GM19240 (cell line): ENCODE data around the gene HIP1R.
"Not testable (repeated sequence)": the region's sequence is repeated elsewhere in the genome, so short reads cannot be mapped to it uniquely, and the experiment has no call there.

ENCODE experiments used
- DNase-seq: peaks from one replicate; pipeline ENCODE4 v3.0.0; 2011; ENCODE audit warnings: low spot score; ENCODE audit not compliant: insufficient read length

The HIP1R gene

DNA sequence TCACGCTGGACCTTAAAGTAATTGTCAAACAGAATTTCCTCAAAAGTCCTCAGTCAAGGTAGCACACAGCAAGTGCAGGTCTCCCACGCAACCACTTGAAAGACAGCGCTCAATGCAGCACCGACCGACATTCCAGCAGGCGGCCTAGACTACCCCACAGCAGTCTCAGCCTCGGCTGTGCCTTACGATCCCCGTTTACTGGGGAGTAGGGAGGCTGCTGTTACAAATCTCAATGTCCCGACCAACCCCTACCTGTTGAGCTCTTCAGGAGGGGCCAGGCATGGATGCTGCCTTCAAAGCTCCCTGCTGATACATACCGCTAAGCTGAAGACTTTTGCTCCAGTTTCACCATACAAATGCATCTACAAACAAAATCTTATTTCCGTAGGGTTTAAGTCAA, 38.8 kb downstream of the HIP1R start:
- no peak for DNase-seq

DNA sequence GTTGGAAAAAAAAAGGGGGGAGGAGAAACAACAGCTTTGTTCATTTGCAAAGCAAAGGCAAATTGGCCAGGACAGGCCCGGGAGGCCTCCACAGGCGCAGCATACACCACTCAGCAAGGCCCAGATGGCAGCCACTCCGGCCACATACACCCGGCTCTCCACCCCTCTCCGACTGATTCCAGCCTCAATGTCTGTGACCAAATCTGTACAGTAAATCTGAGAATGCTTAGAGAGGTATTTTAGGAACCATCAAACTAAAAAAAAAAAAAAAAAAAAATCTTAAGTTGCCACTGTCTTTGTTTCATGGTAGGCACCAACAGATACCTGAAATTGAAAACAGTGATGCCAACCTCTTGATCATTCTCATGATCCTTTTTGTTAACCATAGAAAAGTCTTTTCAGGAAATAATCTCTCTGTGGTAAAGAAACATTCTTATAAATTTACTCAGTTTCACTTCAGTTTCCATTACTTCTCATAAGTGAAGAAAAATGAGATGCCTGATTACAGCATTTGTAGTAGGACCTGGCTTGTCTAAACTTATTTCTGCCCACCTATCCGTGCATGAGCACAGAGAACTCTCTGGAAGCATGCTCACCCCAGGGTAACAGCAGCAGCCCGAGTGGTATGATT, 40.4 kb downstream of the HIP1R start:
- no peak for DNase-seq

DNA sequence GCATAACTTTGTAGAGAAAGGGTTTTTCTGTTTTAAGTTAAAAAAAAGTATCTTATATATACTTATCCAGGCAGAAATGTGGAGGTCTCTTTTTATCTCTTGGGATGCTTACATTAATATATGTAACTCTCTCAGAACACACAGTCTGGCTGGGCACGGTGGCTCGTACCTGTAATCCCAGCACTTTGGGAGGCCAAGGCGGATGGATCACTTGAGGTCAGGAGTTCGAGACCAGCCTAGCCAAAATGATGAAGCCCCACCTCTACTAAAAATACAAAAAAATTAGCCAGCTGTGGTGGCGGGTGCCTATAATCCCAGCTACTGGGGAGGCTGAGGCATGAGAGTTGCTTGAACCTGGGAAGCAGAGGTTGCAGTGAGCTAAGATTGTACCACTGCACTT, 41.0 kb downstream of the HIP1R start:
- DNase-seq, result not testable (repeated sequence)

DNA sequence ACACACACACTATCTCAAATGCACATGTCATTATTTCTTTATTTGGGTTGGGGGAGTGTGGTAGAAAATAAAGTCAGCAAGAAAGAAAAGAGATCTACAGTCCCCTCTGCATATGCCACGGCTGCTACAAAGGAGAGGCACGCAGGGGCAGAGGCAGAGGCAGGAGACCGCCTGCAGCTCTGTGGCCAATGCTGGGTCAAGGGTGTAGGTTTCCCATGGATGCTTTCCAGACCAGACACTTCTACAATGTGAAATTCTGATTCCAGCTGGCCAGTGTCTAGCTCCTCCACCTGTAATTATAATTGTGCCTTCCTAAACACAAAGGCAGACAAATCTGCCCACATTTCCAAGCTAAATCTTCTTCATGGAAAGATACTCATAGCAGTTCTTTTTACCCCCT, 41.5 kb downstream of the HIP1R start:
- no peak for DNase-seq

DNA sequence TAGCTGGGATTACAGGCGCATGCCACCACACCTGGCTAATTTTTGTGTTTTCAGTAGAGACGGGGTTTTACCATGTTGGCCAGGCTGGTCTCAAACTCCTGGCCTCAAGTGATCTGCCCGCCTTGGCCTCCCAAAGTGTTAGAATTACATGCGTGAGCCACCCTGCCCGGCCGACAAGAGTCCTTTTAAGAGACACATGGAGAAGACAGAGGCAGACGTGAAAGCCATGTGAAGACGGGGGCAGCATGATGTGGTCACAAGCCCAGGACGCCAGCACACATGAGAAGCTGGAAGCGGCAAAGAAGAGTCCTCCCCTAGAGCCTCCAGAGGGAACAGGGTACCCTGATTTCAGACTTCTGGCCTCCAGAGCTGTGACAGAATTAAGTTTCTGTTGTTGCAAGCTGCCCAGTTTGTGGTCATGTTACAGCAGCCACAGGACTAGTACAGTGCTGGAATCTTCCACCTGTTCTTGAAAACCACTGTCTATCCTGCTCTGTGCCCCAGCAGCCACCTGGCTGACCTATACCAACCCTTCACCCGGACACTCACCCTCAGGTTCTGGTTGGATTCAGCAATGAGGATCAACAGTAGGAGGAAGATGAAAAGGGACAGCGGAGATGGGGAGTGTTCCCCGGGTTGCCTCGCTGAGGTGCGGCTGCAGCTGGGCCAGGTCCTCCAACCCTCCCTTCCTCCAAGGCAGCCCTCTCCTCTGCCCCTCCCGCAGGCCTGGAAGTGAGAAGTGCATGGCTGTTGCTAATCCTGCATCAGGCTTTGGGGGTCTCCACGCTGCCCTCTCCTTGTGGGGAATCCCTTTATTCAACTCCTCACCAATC, 43.7 kb downstream of the HIP1R start:
- no peak for DNase-seq

DNA sequence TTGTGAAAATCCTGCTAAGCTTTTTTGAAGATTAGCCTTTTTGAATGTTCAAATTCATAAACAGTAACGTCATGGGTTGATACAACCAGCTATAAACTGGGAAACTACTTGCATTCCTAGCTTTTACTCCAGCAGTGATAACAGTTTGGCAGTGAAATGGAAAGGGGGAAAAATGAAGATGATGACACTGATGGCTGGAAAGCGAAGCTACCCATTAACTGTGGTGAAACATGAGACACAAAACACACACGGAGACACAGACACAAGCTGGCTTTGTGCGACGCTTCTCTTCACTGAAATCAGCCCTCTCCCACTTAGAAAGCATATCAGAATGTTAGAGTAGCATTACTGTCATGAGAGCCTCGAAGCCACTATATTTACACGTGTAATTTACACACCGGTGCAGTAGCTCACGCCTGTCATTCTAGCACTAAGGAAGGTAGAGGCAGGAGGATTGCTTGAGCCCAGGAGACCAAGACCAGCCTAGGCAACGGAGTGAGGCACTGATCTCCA, 45.0 kb downstream of the HIP1R start:
- DNase-seq, result no peak

- no peak for DNase-seq
Observed at GRCh38 chr12:122880668-122881067, 45.4 kb downstream of the HIP1R start.

- no peak for DNase-seq
Observed at GRCh38 chr12:122882908-122883558, 47.8 kb downstream of the HIP1R start.

DNA sequence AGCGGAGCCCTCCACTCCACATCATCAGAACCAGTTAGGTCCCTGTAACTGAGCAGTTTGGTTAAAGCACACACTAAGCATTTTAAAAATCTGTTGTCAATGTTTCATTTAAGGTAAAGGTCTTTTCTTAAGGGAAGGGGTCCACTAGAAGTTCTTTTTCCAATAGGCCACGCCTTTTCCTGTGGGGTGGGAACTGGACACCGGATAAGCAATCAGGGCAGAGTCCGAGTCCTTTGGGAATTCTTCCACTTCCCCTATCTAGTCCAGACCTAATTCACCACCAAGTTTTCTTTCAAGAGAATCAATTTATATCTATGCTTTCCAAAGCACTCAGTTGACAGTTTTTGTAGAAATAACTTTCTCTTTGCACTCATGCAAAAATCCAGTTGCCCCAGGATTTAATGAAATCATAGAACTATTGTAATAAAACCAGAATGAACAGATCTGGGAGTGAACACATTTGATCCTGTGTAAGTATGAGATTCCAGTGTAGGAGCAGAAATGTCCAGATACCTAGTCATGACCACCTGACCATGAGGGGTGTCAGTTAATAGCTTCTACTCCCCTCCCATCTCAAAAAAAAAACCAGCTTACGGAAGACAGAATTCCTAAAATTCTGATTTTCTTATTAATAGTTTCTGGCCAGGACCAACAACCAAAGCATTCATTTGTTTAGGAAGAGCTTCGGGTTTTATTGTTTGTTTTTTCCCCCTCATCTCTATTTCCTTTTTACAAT, 49.0 kb downstream of the HIP1R start:
- no peak for DNase-seq

- no peak for DNase-seq
Observed at GRCh38 chr12:122884860-122885259, 49.6 kb downstream of the HIP1R start.

- no peak for DNase-seq
Observed at GRCh38 chr12:122886161-122886560, 50.9 kb downstream of the HIP1R start.

DNA sequence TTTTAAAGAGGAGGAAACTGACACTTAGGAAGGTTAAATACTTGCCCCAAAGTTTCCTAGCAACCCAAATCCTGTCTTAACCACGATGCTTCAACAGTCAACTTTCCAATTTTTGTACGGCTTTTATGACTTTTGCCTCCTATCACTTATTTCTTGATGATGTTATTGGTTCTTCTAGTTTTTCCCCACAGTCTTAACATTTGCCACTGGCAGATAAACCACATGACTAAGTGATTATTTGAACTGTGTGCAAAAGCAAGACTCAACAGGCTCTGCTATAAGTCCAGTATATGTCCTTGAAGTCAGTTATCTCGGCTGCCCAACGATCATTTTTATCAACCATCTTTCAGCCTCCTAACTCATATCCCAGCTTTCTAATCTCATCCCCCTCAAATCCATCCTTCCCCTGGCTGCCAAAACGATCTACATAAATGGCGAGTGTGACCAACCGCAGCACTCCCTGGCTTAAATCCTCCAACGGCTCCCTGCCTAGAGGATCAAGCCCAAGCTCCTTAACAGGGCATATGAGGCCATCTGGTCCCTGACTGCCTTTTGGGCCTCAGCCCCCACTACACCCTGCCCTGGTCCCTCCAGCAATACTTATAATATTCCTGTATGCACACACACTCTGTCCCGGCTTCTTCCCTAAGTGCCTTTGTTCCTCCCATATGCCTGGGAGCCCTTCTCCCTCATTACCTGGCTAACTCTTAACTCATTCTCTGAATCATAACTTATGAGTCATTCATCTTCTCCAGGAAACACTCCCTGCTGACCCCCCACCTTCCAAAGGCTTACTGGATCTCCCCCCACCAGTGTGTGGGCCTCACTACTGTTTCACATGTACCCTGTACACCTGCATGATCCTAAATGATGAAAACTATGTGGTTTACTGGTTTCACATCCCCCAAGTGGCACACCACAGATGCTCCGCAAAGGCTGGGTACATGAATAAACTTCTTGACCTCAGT, 51.9 kb downstream of the HIP1R start:
- DNase-seq, result no peak

DNA sequence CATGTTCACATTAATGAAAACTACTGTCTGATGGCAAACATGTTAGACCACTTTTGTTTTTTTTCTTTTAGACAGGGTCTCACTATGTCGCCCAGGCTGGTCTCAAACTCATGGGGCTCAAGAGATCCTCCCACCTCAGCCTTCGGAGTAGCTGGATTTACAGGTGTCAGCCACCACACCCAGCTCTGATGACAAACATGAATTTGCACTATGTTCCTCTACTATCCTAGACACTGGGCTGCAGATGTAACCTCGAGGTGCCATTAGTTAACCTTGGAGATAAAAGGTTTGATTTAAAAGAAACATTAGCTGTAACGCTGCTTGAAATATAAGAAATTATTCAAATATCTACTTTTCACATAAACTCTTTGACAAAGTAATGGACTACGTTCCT, 52.6 kb downstream of the HIP1R start:
- DNase-seq, result no peak

- DNase-seq, result no peak
Observed at GRCh38 chr12:122888232-122888752, 53.0 kb downstream of the HIP1R start.

DNA sequence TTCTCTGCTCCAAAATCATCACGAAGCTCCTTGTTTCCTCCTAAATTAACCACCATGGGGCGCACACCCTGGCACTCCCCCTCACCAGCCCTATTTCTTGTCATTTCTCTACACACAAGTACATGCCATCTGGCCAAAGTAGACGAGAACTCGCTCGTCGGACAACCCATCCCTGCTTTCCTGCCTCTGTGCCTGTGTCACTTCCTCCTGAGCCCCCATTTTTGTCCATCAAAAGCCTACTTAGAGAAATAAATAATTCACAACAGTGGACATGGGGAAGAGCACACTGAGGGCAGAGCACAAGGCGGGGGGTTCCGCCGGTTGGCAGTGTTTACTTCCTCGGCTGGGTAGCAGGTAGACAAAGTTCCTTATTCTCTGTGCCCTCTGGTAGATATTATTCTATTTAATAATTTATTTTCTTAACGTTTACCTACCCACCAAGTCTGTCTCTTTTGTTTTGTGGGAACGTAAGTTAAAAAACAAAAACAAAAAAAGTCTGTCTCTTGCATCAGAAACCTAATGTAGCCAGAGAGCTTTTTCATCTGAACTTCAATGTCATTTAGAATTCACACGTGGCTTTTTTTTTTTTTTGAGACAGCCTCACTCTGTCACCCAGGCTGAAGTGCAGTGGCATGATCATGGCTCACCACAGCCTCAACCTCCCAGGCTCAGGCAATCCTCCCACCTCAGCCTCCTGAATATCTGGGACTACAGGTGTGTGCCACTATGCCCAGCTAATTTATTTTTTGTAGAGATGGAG, 54.7 kb downstream of the HIP1R start:
- no peak for DNase-seq

DNA sequence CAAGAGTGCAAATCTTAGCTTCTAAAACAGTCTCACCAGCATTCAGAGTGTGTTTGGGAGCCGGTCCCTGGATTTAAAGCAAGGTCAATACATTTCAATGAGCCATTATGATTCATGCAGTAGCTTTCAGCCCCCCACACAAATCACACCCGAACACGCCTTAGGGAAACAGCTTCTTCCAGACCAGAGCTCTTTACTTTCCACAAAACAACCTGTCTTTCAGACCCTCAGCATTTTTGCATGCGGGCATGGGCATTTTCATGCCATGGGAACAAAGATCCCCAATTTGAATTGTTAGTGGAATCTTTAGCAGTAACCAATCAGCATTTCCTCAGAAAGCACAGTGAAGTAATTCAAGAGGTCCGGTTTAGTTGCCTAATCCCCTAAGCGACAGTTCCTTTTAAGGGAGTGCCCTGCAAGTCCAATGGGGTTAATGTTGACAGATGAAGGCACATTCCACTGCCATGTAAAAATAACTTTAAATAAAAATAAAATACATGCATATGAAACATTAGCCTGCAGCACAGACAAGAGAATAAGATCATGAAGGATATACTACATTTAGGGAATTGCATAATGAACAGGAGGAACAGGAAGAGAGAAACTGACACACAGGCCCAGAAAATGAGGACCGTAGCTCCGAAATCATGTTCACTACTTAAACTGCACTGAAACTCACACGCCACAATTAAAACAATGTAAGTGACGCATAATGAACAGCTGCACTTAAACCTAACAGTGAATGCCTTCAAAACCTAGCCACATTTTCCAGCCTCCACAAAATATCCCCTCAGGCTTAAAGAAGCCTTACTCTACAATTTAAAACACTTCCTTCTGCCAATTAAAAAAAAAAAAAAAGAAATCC, 56.6 kb downstream of the HIP1R start:
- DNase-seq, result no peak

- DNase-seq, result not testable (repeated sequence)
Observed at GRCh38 chr12:122892724-122893123, 57.5 kb downstream of the HIP1R start.
